WERI-Rb-1 (cell line): ENCODE results near the gene TTC1.

Experiments
- DNase-seq: peaks from one replicate; pipeline ENCODE4 v3.0.0-alpha.2; 2020
- H3K27ac ChIP-seq: fragments of 250-450 bp; sonication (Bioruptor Pico); 2 replicates; pipeline ENCODE4 v1.5.1; 2020; ENCODE audit warnings: mild to moderate bottlenecking, moderate library complexity
- H3K27me3 ChIP-seq: fragments of 250-450 bp; sonication (Bioruptor Pico); 2 replicates; pipeline ENCODE4 v1.5.1; 2021; ENCODE audit warnings: mild to moderate bottlenecking, low read depth, moderate library complexity; ENCODE audit not compliant: insufficient read depth, severe bottlenecking
- H3K36me3 ChIP-seq: fragments of 250-450 bp; sonication (Bioruptor Pico); 2 replicates; pipeline ENCODE4 v1.5.1; 2020; ENCODE audit warnings: mild to moderate bottlenecking, moderate library complexity
- H3K4me3 ChIP-seq: 2 replicates; pipeline ENCODE4 v1.5.1; 2011; ENCODE audit warnings: low read depth, mild to moderate bottlenecking, control low read depth, low read length
- H3K9me3 ChIP-seq: fragments of 250-450 bp; sonication (Bioruptor Pico); 2 replicates; pipeline ENCODE4 v1.5.1; 2021; ENCODE audit warnings: mild to moderate bottlenecking, moderate library complexity; ENCODE audit not compliant: severe bottlenecking
- CTCF ChIP-seq: IDR thresholded peaks from 2 replicates; pipeline ENCODE4 v1.5.1; 2011; ENCODE audit warnings: low read depth, mild to moderate bottlenecking, control low read depth, inconsistent platforms, low read length

Gene TTC1

GRCh38 chr5:160030631-160031377, 21.9 kb downstream of the TTC1 start:
- Histone ChIP-seq H3K4me3 (no peak overlapping the region), H3K9me3 (no peaks in the 10 kb centered on the region), H3K36me3 (peaks cover 20% of the 10 kb centered on the region), H3K27me3 (no peaks in the 10 kb centered on the region), H3K27ac (no peak overlapping the region)
- TF ChIP-seq CTCF = no peak
- no peak for DNase-seq

- Histone ChIP-seq H3K27me3 (no peaks in the 10 kb centered on the region), H3K27ac (no peak overlapping the region), H3K9me3 (no peaks in the 10 kb centered on the region), H3K36me3 (peaks cover 28% of the 10 kb centered on the region), H3K4me3 (no peak overlapping the region)
- DNase-seq = no peak
- TF ChIP-seq CTCF = no peak
These were observed 24.8 kb downstream of the TTC1 start for GRCh38 chr5:160033546-160034252.

GRCh38 chr5:160036243-160036642, 27.3 kb downstream of the TTC1 start:
- Histone ChIP-seq H3K9me3 (no peaks in the 10 kb centered on the region), H3K27ac (no peak overlapping the region), H3K36me3 (peaks cover 37% of the 10 kb centered on the region), H3K4me3 (no peak overlapping the region), H3K27me3 (no peaks in the 10 kb centered on the region)
- no peak for TF ChIP-seq CTCF
- DNase-seq = no peak

- no peak for TF ChIP-seq CTCF
- no peak for DNase-seq
- Histone ChIP-seq H3K27ac (no peak overlapping the region), H3K27me3 (no peaks in the 10 kb centered on the region), H3K4me3 (no peak overlapping the region), H3K9me3 (no peaks in the 10 kb centered on the region), H3K36me3 (peaks cover 35% of the 10 kb centered on the region)
These were observed 27.9 kb downstream of the TTC1 start for GRCh38 chr5:160036884-160037283.

GRCh38 chr5:160039810-160040470, 31.0 kb downstream of the TTC1 start:
- Histone ChIP-seq H3K4me3 (no peak overlapping the region), H3K9me3 (no peaks in the 10 kb centered on the region), H3K36me3 (peaks cover 30% of the 10 kb centered on the region), H3K27ac (no peak overlapping the region), H3K27me3 (no peaks in the 10 kb centered on the region)
- no peak for DNase-seq
- TF ChIP-seq CTCF = no peak
